MCF 10A (cell line): ENCODE measurements around the gene INTS11. TPM values are rescaled to one million over a fixed set of nuclear protein-coding genes. Genes with fewer than 3 reads are reported as not detected.

Source experiments
- BruUV-seq: library from RNA; stranded (reverse); fragments of 400-500 nt; replicated peaks from 2 replicates; lab custom pipeline; 2021; lab: Mats Ljungman, UMichigan
- CTCF ChIA-PET: fragments of 300-600 bp; sonication (Branson Sonifier 250); formaldehyde crosslinking; extraction: SDS; loops from one replicate; lab custom pipeline; 2021; ENCODE audit warnings: antibody characterized with exemption, inconsistent platforms; lab: Yijun Ruan, JAX
- POLR2A ChIA-PET: fragments of 300-600, 350-650 bp; sonication (Branson Sonifier 250); formaldehyde crosslinking; extraction: SDS; loops from one replicate; lab custom pipeline; 2020; ENCODE audit warnings: antibody characterized with exemption, inconsistent platforms; lab: Yijun Ruan, JAX
- DNase-seq: peaks from one replicate; pipeline ENCODE4 v3.0.0-alpha.2; 2018; ENCODE audit not compliant: unreplicated experiment
- H3K27ac Mint-ChIP-seq: one replicate; pipeline ENCODE4 v1.8.0; 2022; ENCODE audit warnings: mild to moderate bottlenecking, low read depth, mixed read lengths; ENCODE audit not compliant: unreplicated experiment
- H3K27me3 Mint-ChIP-seq: one replicate; pipeline ENCODE4 v1.8.0; 2022; ENCODE audit warnings: mixed read lengths; ENCODE audit not compliant: insufficient read depth, unreplicated experiment
- H3K36me3 Mint-ChIP-seq: one replicate; pipeline ENCODE4 v1.8.0; 2022; ENCODE audit warnings: mild to moderate bottlenecking, moderate library complexity, mixed read lengths; ENCODE audit not compliant: insufficient read depth, unreplicated experiment
- H3K4me1 Mint-ChIP-seq: one replicate; pipeline ENCODE4 v1.8.0; 2022; ENCODE audit warnings: mixed read lengths; ENCODE audit not compliant: insufficient read depth, unreplicated experiment
- H3K4me3 Mint-ChIP-seq: one replicate; pipeline ENCODE4 v1.8.0; 2022; ENCODE audit warnings: mild to moderate bottlenecking, moderate library complexity, mixed read lengths; ENCODE audit not compliant: unreplicated experiment
- H3K9me3 Mint-ChIP-seq: one replicate; pipeline ENCODE4 v1.8.0; 2022; ENCODE audit warnings: mixed read lengths; ENCODE audit not compliant: unreplicated experiment
- CTCF ChIP-seq: fragments of 200-600 bp; IDR thresholded peaks from one replicate; pipeline ENCODE4 v1.8.0; 2022; ENCODE audit warnings: antibody characterized with exemption, mild to moderate bottlenecking; ENCODE audit not compliant: unreplicated experiment
- intact Hi-C: fragments of 100-400 bp; cut with micrococcal nuclease; formaldehyde crosslinking; loops from 2 replicates; pipeline ENCODE4 v1.14.1; 2022
- total RNA-seq: library from RNA; stranded (reverse); gene quantifications from 2 replicates; pipeline ENCODE4 v1.2.3, GENCODE V29; 2022

Gene INTS11
- total RNA-seq, 1 experiment from 2014 or later, result 122 TPM

- H3K27me3 Mint-ChIP-seq, result no peaks in the 10 kb centered on the region
- DNase-seq, result no peak
- CTCF ChIA-PET, result interaction anchor here (0.6 kb wide), 1 partner anchor 23 kb away, joined by 3 read pairs; no protein-coding TSS in a partner anchor
- POLR2A ChIA-PET, result no interaction called here
- no peak for TF ChIP-seq CTCF
- H3K4me1 Mint-ChIP-seq, result peaks cover 6% of the 10 kb centered on the region
- no peaks in the 10 kb centered on the region for H3K9me3 Mint-ChIP-seq
- H3K36me3 Mint-ChIP-seq, result peaks cover 10% of the 10 kb centered on the region
- H3K27ac Mint-ChIP-seq, result no peak overlapping the region
- no peak overlapping the region for H3K4me3 Mint-ChIP-seq
- intact Hi-C loops, result no loop called here
- no TSS peak for BruUV-seq
These were observed 48.6 kb downstream of the INTS11 start for GRCh38 chr1:1275836-1276235.

GRCh38 chr1:1274931-1275431 is 49.5 kb downstream of the INTS11 start:
- no TSS peak for BruUV-seq
- ChIA-PET POLR2A (interaction anchor here (1.3 kb wide), 1 partner anchor 16 kb away, joined by 3 read pairs; no protein-coding TSS in a partner anchor), CTCF (interaction anchor here (0.6 kb wide), 1 partner anchor 23 kb away, joined by 3 read pairs; no protein-coding TSS in a partner anchor)
- intact Hi-C loops, result no loop called here
- H3K36me3 Mint-ChIP-seq, result peaks cover 19% of the 10 kb centered on the region
- H3K4me3 Mint-ChIP-seq, result peak overlapping the region; percentile 83
- DNase-seq, result no peak
- no peak overlapping the region for H3K27ac Mint-ChIP-seq
- H3K9me3 Mint-ChIP-seq, result no peaks in the 10 kb centered on the region
- peaks cover 15% of the 10 kb centered on the region for H3K4me1 Mint-ChIP-seq
- H3K27me3 Mint-ChIP-seq, result no peaks in the 10 kb centered on the region
- no peak for TF ChIP-seq CTCF

GRCh38 chr1:1274299-1274930 is 50.0 kb downstream of the INTS11 start:
- CTCF ChIA-PET, result no interaction called here
- H3K9me3 Mint-ChIP-seq, result no peaks in the 10 kb centered on the region
- H3K27me3 Mint-ChIP-seq, result no peaks in the 10 kb centered on the region
- intact Hi-C loops, result no loop called here
- peak overlapping the region; percentile 83 for H3K4me3 Mint-ChIP-seq
- BruUV-seq, result no TSS peak
- POLR2A ChIA-PET, result interaction anchor here (0.8 to 1.4 kb wide), 9 partner anchors 7 to 155 kb away, joined by 3 to 8 read pairs (median 3); no protein-coding TSS in a partner anchor
- H3K36me3 Mint-ChIP-seq, result peaks cover 24% of the 10 kb centered on the region
- peaks cover 17% of the 10 kb centered on the region for H3K4me1 Mint-ChIP-seq
- H3K27ac Mint-ChIP-seq, result no peak overlapping the region
- no peak for DNase-seq
- TF ChIP-seq CTCF, result no peak

- POLR2A ChIA-PET, result interaction anchor here (0.6 to 1.4 kb wide), 13 partner anchors 8 to 252 kb away, joined by 3 to 8 read pairs (median 3); partner anchors contain the start of gene AURKAIP1
- no peak for TF ChIP-seq CTCF
- CTCF ChIA-PET, result interaction anchor here (0.6 kb wide), 1 partner anchor 231 kb away, joined by 3 read pairs; no protein-coding TSS in a partner anchor
- Mint-ChIP-seq H3K4me1 (peaks cover 17% of the 10 kb centered on the region), H3K9me3 (no peaks in the 10 kb centered on the region), H3K36me3 (peaks cover 24% of the 10 kb centered on the region), H3K27me3 (no peaks in the 10 kb centered on the region), H3K27ac (peak within 1 kb of the TSS; percentile 82), H3K4me3 (peak within 1 kb of the TSS; percentile 83)
- intact Hi-C loops, result no loop called here
- DNase-seq, result peak; percentile 87
- no TSS peak for BruUV-seq
These were observed 50.8 kb downstream of the INTS11 start, which contains the start of gene UBE2J2 for GRCh38 chr1:1273512-1274298. UBE2J2 (minus strand) TSS chr1:1273854; CDS start chr1:1267992, 5,862 bp downstream.
